Stimulated activated CD8-positive, alpha-beta memory T cell treated with anti-CD3 and anti-CD28 coated beads, Interleukin-12 subunit alpha, Interleukin-12 subunit beta, amount 100 ng/mL, for 24 hours (primary cell): ENCODE data around the gene DGCR2.
"Not testable (repeated sequence)": the region's sequence is repeated elsewhere in the genome, so short reads cannot be mapped to it uniquely, and the experiment has no call there.

Source experiments
- DNase-seq: peaks from one replicate; pipeline ENCODE4 v3.0.0-alpha.2; 2020; ENCODE audit errors: extremely low read depth

The DGCR2 gene

DNA sequence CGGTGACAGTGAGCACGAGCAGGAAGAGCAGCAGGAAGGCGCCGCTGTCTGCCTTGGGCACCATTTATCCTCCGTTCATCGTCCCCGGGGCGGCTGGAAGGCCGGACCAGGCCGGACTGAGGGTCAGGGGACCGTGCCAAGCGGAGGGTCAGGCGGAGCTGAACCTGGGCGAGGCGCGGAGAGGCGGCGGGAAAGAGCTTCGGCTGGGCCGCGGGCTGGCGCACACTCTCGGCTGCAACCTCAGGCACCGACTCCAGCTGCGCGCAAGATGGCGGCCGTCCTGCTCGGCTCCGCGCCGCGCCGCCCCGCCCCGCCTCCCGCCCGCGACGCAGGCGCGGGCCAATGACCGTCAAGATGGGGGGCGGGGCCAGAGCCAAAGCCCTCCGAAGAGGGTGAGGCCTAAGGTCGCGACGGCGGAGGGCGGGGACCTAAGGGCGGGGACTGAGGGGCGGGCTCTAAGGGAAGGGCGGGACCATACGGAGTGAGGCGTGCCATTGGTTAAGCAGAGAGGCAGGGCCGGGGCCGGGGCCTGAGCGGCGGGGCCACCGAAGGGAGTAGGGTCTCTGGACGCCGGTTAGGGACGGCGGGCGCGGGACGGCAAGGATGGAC is at the start of gene DGCR2:
Gene DGCR2, minus strand, starts transcription at position 270 of the 609 bp plus-strand sequence. Its CDS starts 206 bp downstream, at position 64.
- DNase-seq, result peak; percentile 93

GRCh38 chr22:19169947-19170318 is 47.7 kb upstream of the DGCR2 start:
- DNase-seq, result no peak

GRCh38 chr22:19169002-19169946 is 47.1 kb upstream of the DGCR2 start:
- no peak for DNase-seq

- no peak for DNase-seq
Measured at GRCh38 chr22:19168088-19168890, 46.1 kb upstream of the DGCR2 start.

DNA sequence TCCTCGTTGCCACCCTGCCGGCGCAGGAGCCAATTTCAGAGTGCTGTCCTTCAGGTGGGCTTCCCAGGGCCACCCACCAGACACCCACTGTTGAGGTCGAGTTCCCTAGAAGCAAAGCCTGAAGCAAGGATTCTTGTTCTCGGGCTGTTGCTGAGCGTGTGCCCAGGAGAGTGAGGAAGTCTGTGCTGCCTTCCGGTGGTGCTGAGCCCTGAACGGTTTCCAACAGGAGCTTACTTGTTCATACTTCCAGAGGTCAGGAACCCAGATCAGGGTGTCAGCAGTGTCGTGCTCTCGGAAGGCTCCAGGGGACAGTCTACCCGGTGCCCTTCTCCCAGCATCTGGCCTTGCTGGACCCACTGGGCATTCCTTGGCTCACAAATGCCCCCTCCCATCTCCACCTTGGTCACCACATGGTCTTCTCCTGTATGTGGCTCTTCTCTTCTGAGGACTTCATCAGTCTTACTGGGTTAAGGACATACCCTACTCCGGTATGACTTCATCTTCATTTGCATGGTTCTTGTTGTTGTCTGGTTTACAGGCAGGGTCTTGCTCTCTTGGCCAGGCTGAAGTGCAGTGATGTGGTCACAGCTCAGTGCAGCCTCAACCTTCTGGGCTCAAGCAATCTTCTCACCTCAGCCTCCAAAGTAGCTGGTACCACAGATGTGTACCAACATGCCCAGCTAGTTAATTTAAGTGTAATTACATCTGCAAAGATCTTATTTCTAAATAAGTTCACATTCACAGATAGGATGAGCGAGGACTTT is 45.1 kb upstream of the DGCR2 start:
- no peak for DNase-seq

GRCh38 chr22:19166421-19166820 is 44.2 kb upstream of the DGCR2 start:
- DNase-seq, result no peak

DNA sequence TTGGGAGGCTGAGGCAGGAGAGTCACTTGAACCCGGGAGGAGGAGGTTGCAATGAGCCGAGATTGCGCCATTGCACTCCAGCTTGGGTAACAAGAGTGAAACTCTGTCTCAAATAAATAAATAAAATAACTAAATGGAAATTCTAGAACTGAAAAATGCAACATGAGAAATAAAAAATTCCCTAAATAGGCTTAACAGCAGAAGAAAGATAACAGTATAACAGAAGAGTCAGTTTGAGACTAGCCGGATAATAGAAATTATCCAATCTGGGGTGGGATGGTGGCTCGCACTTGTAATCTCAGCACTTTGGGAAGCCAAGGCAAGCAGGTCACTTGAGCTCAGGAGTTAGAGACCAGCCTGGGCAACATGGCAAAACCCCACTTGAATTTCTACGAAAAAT is 42.2 kb upstream of the DGCR2 start:
- no peak for DNase-seq

DNA sequence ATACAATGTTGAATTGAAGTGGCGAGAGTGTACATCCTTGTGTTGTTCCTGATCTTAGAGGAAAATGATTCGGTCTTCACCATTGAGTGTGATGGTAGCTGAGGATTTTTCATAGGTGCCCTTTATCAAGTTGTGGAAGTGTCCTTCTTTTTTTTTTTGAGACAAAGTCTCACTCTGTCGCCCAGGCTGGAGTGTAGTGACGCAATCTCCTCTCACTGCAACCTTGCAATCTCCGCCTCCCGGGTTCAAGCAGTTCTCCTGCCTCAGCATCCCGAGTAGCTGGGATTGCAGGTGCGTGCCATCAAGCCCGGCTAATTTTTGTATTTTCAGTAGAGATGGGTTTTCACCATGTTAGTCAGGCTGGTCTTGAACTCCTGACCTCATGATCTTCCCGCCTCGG is 36.4 kb upstream of the DGCR2 start:
- DNase-seq, result not testable (repeated sequence)

GRCh38 chr22:19156109-19156508 is 33.9 kb upstream of the DGCR2 start:
- not testable (repeated sequence) for DNase-seq

DNA sequence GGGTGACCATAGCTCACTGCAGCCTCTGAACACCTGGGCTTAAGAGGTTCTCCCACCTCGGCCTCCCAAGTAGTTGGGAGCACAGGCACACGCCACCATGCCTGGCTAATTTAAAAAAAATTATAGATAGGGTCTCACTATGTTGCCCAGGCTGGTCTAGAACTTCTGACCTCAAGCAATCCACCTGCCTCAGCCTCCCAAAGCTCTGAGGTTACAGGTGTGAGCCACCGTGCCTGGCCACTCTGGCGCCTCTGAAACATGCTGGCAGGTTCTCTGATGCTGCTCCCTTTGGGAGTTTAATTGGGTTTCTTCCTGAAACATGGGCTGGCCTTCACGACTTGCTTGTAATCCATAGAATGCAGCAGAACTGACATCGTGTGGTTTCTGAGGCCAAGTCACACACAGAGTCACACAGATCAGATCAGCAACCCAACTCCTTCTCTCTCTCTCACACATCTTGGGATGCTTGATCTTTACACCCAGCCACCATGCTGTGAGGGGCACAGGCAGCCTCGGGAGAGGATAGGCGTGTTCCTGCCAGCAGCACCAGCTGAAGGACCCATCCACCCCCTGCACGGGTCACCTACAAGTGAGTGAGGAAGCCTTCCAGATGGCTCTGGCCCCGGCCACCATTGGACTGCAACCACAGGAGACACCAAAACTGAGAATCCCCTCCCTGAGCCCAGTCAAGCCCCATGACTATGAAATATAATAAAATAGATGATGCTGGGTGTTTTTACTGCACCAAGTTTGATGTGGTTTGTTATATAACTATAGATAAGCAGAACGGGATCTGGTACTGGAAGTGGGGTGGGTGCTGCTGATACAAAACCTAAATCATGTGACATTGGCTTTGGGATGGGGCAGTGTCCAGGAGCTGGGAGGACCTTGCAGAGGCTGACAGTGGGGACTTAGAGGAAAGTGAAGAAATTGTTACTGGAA is 31.0 kb upstream of the DGCR2 start:
- DNase-seq, result no peak

DNA sequence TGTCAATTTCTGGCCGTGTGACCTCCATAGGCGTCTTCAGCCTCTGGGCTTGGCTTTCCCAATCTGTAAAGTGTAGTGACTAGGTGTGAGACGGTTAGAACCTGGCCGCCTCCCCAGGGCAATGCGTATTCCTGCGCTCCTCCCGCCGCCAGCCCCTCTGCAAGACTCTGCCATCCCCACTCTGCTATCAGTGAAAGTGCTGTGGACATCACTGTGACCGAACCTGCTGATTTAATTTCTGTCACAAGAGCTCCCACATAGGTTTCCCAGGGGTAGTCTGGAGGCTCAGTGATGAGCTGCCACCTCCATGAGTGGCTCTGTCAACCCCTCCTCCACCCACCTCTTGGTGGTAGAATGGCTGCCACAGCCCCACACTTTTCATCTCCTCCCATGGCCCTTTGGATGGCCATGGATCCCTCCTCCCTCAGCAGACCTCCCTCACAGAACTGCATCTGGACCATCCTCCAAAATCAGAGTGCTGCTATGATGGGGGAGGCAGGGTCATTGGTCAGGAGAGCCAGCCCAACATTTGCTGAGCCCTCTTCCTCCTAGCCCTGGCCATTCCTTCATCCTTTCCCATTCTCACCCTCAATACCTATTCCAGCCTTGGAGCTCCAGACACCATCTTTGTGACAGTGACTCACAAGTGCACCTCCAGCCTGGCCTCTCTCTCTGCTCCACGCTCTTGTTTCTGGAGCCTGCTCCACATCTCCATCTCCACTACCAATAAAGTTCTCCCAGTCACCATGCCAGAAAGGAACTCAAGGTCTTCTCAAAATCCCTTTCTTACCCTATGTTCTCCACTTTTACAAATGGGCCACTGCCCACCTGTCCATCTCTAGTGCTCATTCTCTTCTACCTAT is 29.3 kb upstream of the DGCR2 start:
- DNase-seq, result no peak

GRCh38 chr22:19150482-19151328 is 28.5 kb upstream of the DGCR2 start:
- no peak for DNase-seq

DNA sequence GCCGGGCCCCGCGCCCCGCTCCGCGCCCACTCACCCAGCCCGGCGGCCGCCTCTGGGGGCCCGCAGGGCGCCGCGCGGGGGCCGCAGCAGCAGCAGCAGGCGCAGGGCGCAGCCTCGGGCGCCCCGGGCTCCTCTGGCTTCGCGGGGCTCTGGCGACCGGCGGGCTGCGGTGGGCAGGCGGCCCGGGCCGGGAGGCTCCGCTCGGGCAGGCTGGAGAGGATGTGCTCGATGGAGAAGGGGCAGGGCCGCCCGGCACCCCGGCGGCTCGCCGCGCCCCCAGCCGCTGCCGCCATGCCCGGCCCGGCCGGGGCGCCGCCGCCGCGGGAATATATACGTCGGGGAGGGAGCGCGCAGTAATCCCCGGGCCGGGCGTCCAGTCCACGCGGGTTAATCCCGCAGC is 27.8 kb upstream of the DGCR2 start, which contains the start of gene GSC2:
Gene GSC2, minus strand, starts transcription at position 302 of the 400 bp plus-strand sequence. Its CDS starts 9 bp downstream, at position 293.
- DNase-seq, result no peak

GRCh38 chr22:19149047-19149883 is 27.1 kb upstream of the DGCR2 start:
- DNase-seq, result no peak

- DNase-seq, result no peak
Measured at GRCh38 chr22:19148417-19149046, 26.3 kb upstream of the DGCR2 start.

DNA sequence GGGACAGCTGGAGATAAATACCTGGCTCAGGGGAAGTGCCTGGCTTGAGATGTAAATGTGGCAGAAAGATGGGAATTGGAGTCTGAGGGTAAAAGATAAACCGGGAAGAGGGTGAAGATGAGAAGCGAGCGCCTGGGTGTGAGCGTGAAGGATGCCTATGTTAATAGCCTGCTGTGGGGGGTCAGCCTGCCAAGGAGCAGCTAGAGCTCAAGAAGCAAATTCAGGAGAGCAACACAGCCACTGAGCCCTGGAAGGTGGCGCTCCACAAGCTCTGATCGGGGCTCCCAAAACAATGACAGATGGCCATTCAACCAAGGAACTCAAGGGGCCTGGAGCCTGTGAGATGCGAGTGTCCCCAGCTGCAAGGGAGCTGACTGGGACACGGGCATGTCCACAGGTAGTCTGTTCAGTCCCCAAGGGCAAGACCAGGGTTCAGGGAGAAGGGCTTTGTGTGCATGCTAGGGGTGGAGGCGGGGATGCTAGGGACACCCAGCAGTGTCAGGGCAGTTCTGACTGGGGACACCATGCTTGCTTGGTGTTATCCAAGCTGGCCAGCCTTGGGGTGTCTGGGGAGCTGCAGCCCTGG is 25.1 kb upstream of the DGCR2 start:
- DNase-seq, result no peak
